CD14-positive monocyte (primary cell): ENCODE measurements around the gene CFAP20DC. TPM values are rescaled to one million over a fixed set of nuclear protein-coding genes. Genes with fewer than 3 reads are reported as not detected.

Experiments used
- DNase-seq, 3 donors: peaks; one replicate each; pipeline ENCODE4 v3.0.0-alpha.2; 2011 to 2022
- H2AFZ ChIP-seq: 2 replicates; pipeline ENCODE4 v1.6.0; 2012; ENCODE audit warnings: mild to moderate bottlenecking, low read depth, low read length, inconsistent platforms; ENCODE audit not compliant: insufficient read depth, poor library complexity, severe bottlenecking
- H3K27ac ChIP-seq, 2 donors: 1 replicate in 1 of 2; 2 replicates in 1 of 2; pipeline ENCODE4 v1.5.1; 2012 to 2013; ENCODE audit warnings: low read length in 2 of 2, control low read depth in 1 of 2, inconsistent platforms in 1 of 2, low read depth in 1 of 2, mild to moderate bottlenecking in 1 of 2
- H3K27me3 ChIP-seq, 2 donors: one replicate each; pipeline versions ENCODE4 v1.6.0 to v1.6.1; 2011 to 2013; ENCODE audit warnings: low read length in 2 of 2; ENCODE audit not compliant: control insufficient read depth in 2 of 2, insufficient read depth in 2 of 2
- H3K36me3 ChIP-seq, 2 donors: replicated peaks in 1 of 2; 1 replicate in 1 of 2; 2 replicates in 1 of 2; pipeline versions ENCODE4 v1.5.1 to v1.6.1; 2012 to 2013; ENCODE audit warnings: low read length in 2 of 2, control low read depth in 1 of 2, inconsistent platforms in 1 of 2, mild to moderate bottlenecking in 1 of 2; ENCODE audit not compliant: insufficient read depth in 2 of 2, control insufficient read depth in 1 of 2
- H3K4me1 ChIP-seq, 2 donors: 1 replicate in 1 of 2; 2 replicates in 1 of 2; pipeline versions ENCODE4 v1.5.1 to v1.6.1; 2012 to 2013; ENCODE audit warnings: low read length in 2 of 2, control low read depth in 1 of 2, inconsistent platforms in 1 of 2, mild to moderate bottlenecking in 1 of 2, moderate library complexity in 1 of 2; ENCODE audit not compliant: insufficient read depth in 2 of 2, control insufficient read depth in 1 of 2
- H3K4me2 ChIP-seq: replicated peaks from 2 replicates; pipeline ENCODE3; 2012; ENCODE audit warnings: low read length, moderate library complexity, mild to moderate bottlenecking; ENCODE audit not compliant: poor library complexity, severe bottlenecking; ENCODE audit errors: extremely low read depth
- H3K4me3 ChIP-seq, 3 experiments: fragments of 200-600 bp in 1 of 3; sonication (generic) in 1 of 3; replicated peaks in 1 of 3; 1 replicate in 2 of 3; 2 replicates in 1 of 3; pipeline ENCODE4 v1.5.1; 2011 to 2013; ENCODE audit warnings: low read length in 3 of 3, mild to moderate bottlenecking in 3 of 3, control low read depth in 2 of 3, low read depth in 2 of 3, inconsistent platforms in 1 of 3, moderate library complexity in 1 of 3
- H3K79me2 ChIP-seq: 2 replicates; pipeline ENCODE4 v1.6.0; 2012; ENCODE audit warnings: mild to moderate bottlenecking, control low read depth, inconsistent platforms, low read length, moderate library complexity; ENCODE audit not compliant: insufficient read depth
- H3K9ac ChIP-seq: 2 replicates; pipeline ENCODE4 v1.6.0; 2017; ENCODE audit warnings: low read length, mild to moderate bottlenecking; ENCODE audit not compliant: insufficient read depth, poor library complexity, severe bottlenecking
- H3K9me3 ChIP-seq, 2 donors: replicated peaks in 1 of 2; 1 replicate in 1 of 2; 2 replicates in 1 of 2; pipeline versions ENCODE4 v1.5.1 to v1.6.1; 2012 to 2013; ENCODE audit warnings: low read length in 2 of 2, control low read depth in 1 of 2; ENCODE audit not compliant: control insufficient read depth in 1 of 2, insufficient read depth in 1 of 2
- H4K20me1 ChIP-seq: 2 replicates; pipeline ENCODE4 v1.6.0; 2012; ENCODE audit warnings: mild to moderate bottlenecking, low read length, control low read depth, moderate library complexity; ENCODE audit not compliant: insufficient read depth
- H3K27ac Mint-ChIP-seq, 7 donors: one replicate each; pipeline ENCODE4 v1.8.0; 2020; ENCODE audit warnings: mild to moderate bottlenecking in 7 of 7, mixed read lengths in 7 of 7, moderate library complexity in 6 of 7, inconsistent platforms in 2 of 7
- H3K27me3 Mint-ChIP-seq, 3 donors: one replicate each; pipeline ENCODE4 v1.8.0; 2021 to 2022; ENCODE audit warnings: low read depth in 3 of 3, mild to moderate bottlenecking in 3 of 3, mixed read lengths in 3 of 3, moderate library complexity in 3 of 3, inconsistent platforms in 1 of 3
- H3K36me3 Mint-ChIP-seq, 2 donors: one replicate each; pipeline ENCODE4 v1.8.0; 2020; ENCODE audit warnings: mixed read lengths in 2 of 2, inconsistent platforms in 1 of 2, mild to moderate bottlenecking in 1 of 2
- H3K4me1 Mint-ChIP-seq: one replicate; pipeline ENCODE4 v1.8.0; 2020; ENCODE audit warnings: mild to moderate bottlenecking, mixed read lengths
- H3K4me3 Mint-ChIP-seq, 2 donors: one replicate each; pipeline ENCODE4 v1.8.0; 2020; ENCODE audit warnings: mild to moderate bottlenecking in 2 of 2, mixed read lengths in 2 of 2, moderate library complexity in 1 of 2
- H3K9me3 Mint-ChIP-seq, 7 donors: one replicate each; pipeline ENCODE4 v1.8.0; 2020 to 2022; ENCODE audit warnings: mixed read lengths in 7 of 7, mild to moderate bottlenecking in 6 of 7, moderate library complexity in 6 of 7, inconsistent platforms in 2 of 7
- CTCF ChIP-seq: fragments of 200-600 bp; IDR thresholded peaks from one replicate; pipeline ENCODE4 v1.8.0; 2022; ENCODE audit warnings: antibody characterized with exemption, mild to moderate bottlenecking
- WGBS: methylation state at CpG from one replicate; pipeline ENCODE4 v1.1.5; 2013; ENCODE audit warnings: missing lambda C conversion rate; ENCODE audit not compliant: insufficient coverage; 5-methylcytosine and 5-hydroxymethylcytosine counted together
- intact Hi-C, 2 donors: fragments of 100-400 bp; cut with micrococcal nuclease; formaldehyde crosslinking; loops; one replicate each; pipeline versions ENCODE4 v1.15.0 to v1.15.1; 2023
- polyA plus RNA-seq, 3 donors: library from polyadenylated mRNA; depleted of rRNA in 1 of 3; unstranded in 2 of 3; stranded (reverse) in 1 of 3; fragments of 300-500 nt in 2 of 3; fragments of >200 nt in 1 of 3; fragmentation: Illumina TruSeq in 2 of 3; gene quantifications; 1 replicate in 2 of 3; 2 replicates in 1 of 3; pipeline ENCODE4 v1.2.3, GENCODE V29; 2012 to 2021

Gene CFAP20DC
- polyA plus RNA-seq, 3 donors = not detected

- Histone ChIP-seq H3K79me2 (no peaks in the 10 kb centered on the region), H3K9me3 (peaks cover 0 to 4% of the 10 kb centered on the region in 2 donors), H3K27me3 (no peaks in the 10 kb centered on the region), H3K9ac (no peak overlapping the region), H2AFZ (no peak overlapping the region), H3K4me2 (no peak overlapping the region), H4K20me1 (no peaks in the 10 kb centered on the region), H3K4me3 (no peak overlapping the region), H3K4me1 (no peaks in the 10 kb centered on the region), H3K36me3 (no peaks in the 10 kb centered on the region), H3K27ac (no peak overlapping the region)
- H3K4me1 Mint-ChIP-seq = no peaks in the 10 kb centered on the region
- no peaks in the 10 kb centered on the region for H3K36me3 Mint-ChIP-seq
- H3K27ac Mint-ChIP-seq = no peak overlapping the region
- intact Hi-C loops = no loop called here
- no peak overlapping the region for H3K4me3 Mint-ChIP-seq
- H3K9me3 Mint-ChIP-seq = peaks cover 0 to 21% (median 9%) of the 10 kb centered on the region in 7 donors
- peaks cover 0 to 5% (median 0%) of the 10 kb centered on the region in 3 donors for H3K27me3 Mint-ChIP-seq
- no peak for DNase-seq
- WGBS = no CpG with 5 or more reads among the region's 4 CpGs
- no peak for TF ChIP-seq CTCF
Measured at GRCh38 chr3:58952128-58952917, 97.5 kb downstream of the CFAP20DC start.

- WGBS = 71% methylated on average over 1 of the region's 1 CpG
- H3K27me3 Mint-ChIP-seq = peaks cover 0 to 5% (median 0%) of the 10 kb centered on the region in 3 donors
- no peak overlapping the region for H3K27ac Mint-ChIP-seq
- Histone ChIP-seq H3K27me3 (no peaks in the 10 kb centered on the region), H3K36me3 (no peaks in the 10 kb centered on the region), H3K79me2 (no peaks in the 10 kb centered on the region), H2AFZ (no peak overlapping the region), H3K4me2 (no peak overlapping the region), H3K4me3 (no peak overlapping the region), H3K27ac (no peak overlapping the region), H3K9me3 (peaks cover 0 to 3% of the 10 kb centered on the region in 2 donors), H4K20me1 (no peaks in the 10 kb centered on the region), H3K4me1 (no peaks in the 10 kb centered on the region), H3K9ac (no peak overlapping the region)
- H3K4me3 Mint-ChIP-seq = no peak overlapping the region
- DNase-seq = no peak
- intact Hi-C loops = no loop called here
- no peaks in the 10 kb centered on the region for H3K4me1 Mint-ChIP-seq
- H3K36me3 Mint-ChIP-seq = no peaks in the 10 kb centered on the region
- TF ChIP-seq CTCF = no peak
- peaks cover under 1 to 13% (median 7%) of the 10 kb centered on the region in 7 donors for H3K9me3 Mint-ChIP-seq
Measured at GRCh38 chr3:58948018-58948417, 101.8 kb downstream of the CFAP20DC start.
